Measurements from ENCODE around the gene NEGR1.

GRCh38 chr1:71950579-71950978, 331.8 kb downstream of the NEGR1 start:
- TF ChIP-seq, protein P1, sequence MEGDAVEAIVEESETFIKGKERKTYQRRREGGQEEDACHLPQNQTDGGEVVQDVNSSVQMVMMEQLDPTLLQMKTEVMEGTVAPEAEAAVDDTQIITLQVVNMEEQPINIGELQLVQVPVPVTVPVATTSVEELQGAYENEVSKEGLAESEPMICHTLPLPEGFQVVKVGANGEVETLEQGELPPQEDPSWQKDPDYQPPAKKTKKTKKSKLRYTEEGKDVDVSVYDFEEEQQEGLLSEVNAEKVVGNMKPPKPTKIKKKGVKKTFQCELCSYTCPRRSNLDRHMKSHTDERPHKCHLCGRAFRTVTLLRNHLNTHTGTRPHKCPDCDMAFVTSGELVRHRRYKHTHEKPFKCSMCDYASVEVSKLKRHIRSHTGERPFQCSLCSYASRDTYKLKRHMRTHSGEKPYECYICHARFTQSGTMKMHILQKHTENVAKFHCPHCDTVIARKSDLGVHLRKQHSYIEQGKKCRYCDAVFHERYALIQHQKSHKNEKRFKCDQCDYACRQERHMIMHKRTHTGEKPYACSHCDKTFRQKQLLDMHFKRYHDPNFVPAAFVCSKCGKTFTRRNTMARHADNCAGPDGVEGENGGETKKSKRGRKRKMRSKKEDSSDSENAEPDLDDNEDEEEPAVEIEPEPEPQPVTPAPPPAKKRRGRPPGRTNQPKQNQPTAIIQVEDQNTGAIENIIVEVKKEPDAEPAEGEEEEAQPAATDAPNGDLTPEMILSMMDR (IDR thresholded peaks at IDR 0.05 in 2 of 3, conservative IDR thresholded peaks at IDR 0.05 in 1 of 3; ENCODE audit: borderline replicate concordance in 1 of 3, insufficient read depth in 1 of 3, low read depth in 2 of 3, low read length in 2 of 3): no peak
- TF ChIP-seq, protein P2, sequence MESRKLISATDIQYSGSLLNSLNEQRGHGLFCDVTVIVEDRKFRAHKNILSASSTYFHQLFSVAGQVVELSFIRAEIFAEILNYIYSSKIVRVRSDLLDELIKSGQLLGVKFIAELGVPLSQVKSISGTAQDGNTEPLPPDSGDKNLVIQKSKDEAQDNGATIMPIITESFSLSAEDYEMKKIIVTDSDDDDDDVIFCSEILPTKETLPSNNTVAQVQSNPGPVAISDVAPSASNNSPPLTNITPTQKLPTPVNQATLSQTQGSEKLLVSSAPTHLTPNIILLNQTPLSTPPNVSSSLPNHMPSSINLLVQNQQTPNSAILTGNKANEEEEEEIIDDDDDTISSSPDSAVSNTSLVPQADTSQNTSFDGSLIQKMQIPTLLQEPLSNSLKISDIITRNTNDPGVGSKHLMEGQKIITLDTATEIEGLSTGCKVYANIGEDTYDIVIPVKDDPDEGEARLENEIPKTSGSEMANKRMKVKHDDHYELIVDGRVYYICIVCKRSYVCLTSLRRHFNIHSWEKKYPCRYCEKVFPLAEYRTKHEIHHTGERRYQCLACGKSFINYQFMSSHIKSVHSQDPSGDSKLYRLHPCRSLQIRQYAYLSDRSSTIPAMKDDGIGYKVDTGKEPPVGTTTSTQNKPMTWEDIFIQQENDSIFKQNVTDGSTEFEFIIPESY (IDR thresholded peaks at IDR 0.05; ENCODE audit: extremely low read depth, insufficient replicate concordance, low read length): no peak
- no peak for TF ChIP-seq EZH2phosphoT487 (IDR thresholded peaks at IDR 0.05; ENCODE audit: borderline replicate concordance)
- no peak for TF ChIP-seq EGR1 (IDR thresholded peaks at IDR 0.05; ENCODE audit: low read depth)
- no peak for TF ChIP-seq POLR2A (IDR thresholded peaks at IDR 0.05; ENCODE audit: borderline replicate concordance, extremely low read depth, insufficient read depth, insufficient read length)
- TF ChIP-seq, protein P3, sequence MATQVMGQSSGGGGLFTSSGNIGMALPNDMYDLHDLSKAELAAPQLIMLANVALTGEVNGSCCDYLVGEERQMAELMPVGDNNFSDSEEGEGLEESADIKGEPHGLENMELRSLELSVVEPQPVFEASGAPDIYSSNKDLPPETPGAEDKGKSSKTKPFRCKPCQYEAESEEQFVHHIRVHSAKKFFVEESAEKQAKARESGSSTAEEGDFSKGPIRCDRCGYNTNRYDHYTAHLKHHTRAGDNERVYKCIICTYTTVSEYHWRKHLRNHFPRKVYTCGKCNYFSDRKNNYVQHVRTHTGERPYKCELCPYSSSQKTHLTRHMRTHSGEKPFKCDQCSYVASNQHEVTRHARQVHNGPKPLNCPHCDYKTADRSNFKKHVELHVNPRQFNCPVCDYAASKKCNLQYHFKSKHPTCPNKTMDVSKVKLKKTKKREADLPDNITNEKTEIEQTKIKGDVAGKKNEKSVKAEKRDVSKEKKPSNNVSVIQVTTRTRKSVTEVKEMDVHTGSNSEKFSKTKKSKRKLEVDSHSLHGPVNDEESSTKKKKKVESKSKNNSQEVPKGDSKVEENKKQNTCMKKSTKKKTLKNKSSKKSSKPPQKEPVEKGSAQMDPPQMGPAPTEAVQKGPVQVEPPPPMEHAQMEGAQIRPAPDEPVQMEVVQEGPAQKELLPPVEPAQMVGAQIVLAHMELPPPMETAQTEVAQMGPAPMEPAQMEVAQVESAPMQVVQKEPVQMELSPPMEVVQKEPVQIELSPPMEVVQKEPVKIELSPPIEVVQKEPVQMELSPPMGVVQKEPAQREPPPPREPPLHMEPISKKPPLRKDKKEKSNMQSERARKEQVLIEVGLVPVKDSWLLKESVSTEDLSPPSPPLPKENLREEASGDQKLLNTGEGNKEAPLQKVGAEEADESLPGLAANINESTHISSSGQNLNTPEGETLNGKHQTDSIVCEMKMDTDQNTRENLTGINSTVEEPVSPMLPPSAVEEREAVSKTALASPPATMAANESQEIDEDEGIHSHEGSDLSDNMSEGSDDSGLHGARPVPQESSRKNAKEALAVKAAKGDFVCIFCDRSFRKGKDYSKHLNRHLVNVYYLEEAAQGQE (IDR thresholded peaks at IDR 0.05; ENCODE audit: low read depth): no peak
- no peak for TF ChIP-seq EZH2 (IDR thresholded peaks at IDR 0.05)
- TF ChIP-seq POLR2AphosphoS5 (IDR thresholded peaks at IDR 0.05; ENCODE audit: low read depth, low read length): no peak
- TF ChIP-seq JUND (IDR thresholded peaks at IDR 0.05): no peak
- no peak for TF ChIP-seq YY1 (IDR thresholded peaks at IDR 0.05; ENCODE audit: extremely low read depth, insufficient replicate concordance, low read depth, low read length)
- TF ChIP-seq SP1 (IDR thresholded peaks at IDR 0.05; ENCODE audit: low read depth): no peak
